Upper lobe of left lung (tissue), 6 donors: Measurements from ENCODE around the gene TDRD7. TPM values are rescaled to one million over a fixed set of nuclear protein-coding genes. Genes with fewer than 3 reads are reported as not detected.

ENCODE experiments used
- ATAC-seq, 2 donors: fragments of 200-7000 bp; cut with Tn5 transposase; one replicate each; pipeline ENCODE4 v1.9.1; 2022; ENCODE audit warnings: mild to moderate bottlenecking in 2 of 2, moderate library complexity in 2 of 2; ENCODE audit not compliant: low FRiP score in 2 of 2
- DNase-seq, 2 donors: peaks; one replicate each; pipeline ENCODE4 v3.0.0-alpha.2; 2019 to 2020
- H3K27ac ChIP-seq, 4 donors: fragments of 200-600 bp; sonication (generic); one replicate each; pipeline ENCODE4 v1.5.1; 2016 to 2019
- H3K27me3 ChIP-seq, 4 donors: fragments of 200-600 bp; sonication (generic); one replicate each; pipeline ENCODE4 v1.5.1; 2017 to 2019
- H3K36me3 ChIP-seq, 4 donors: fragments of 200-600 bp; sonication (generic); one replicate each; pipeline ENCODE4 v1.5.1; 2016 to 2019
- H3K4me1 ChIP-seq, 4 donors: fragments of 200-600 bp; sonication (generic); one replicate each; pipeline ENCODE4 v1.5.1; 2018 to 2019
- H3K4me3 ChIP-seq, 4 donors: fragments of 200-600 bp; sonication (generic); one replicate each; pipeline ENCODE4 v1.5.1; 2017 to 2019; ENCODE audit warnings: mild to moderate bottlenecking in 2 of 4, moderate library complexity in 1 of 4
- H3K9me3 ChIP-seq, 4 donors: fragments of 200-600 bp; sonication (generic); one replicate each; pipeline ENCODE4 v1.5.1; 2018 to 2019
- CTCF ChIP-seq, 6 experiments: fragments of 450-650 bp in 4 of 6; fragments of 200-600 bp in 2 of 6; sonication (generic) in 2 of 6; IDR thresholded peaks; one replicate each; pipeline ENCODE4 v1.5.1; 2016 to 2019; ENCODE audit warnings: antibody characterized with exemption in 6 of 6
- EP300 ChIP-seq, 4 donors: sonication (generic); formaldehyde crosslinking; IDR thresholded peaks; one replicate each; pipeline ENCODE4 v1.5.1; 2017; ENCODE audit warnings: antibody characterized with exemption in 4 of 4, control low read depth in 2 of 4
- POLR2A ChIP-seq, 4 donors: fragments of 450-650 bp; IDR thresholded peaks; one replicate each; pipeline ENCODE4 v1.5.1; 2016 to 2017; ENCODE audit warnings: antibody characterized with exemption in 4 of 4, mild to moderate bottlenecking in 2 of 4
- POLR2AphosphoS5 ChIP-seq, 2 donors: sonication (generic); formaldehyde crosslinking; IDR thresholded peaks; one replicate each; pipeline ENCODE4 v1.5.1; 2017; ENCODE audit warnings: antibody characterized with exemption in 2 of 2
- WGBS, 2 donors: methylation state at CpG; one replicate each; pipeline ENCODE4 v1.1.5; 2017 to 2018; 5-methylcytosine and 5-hydroxymethylcytosine counted together
- total RNA-seq, 6 donors: library from RNA; depleted of rRNA in 4 of 6; stranded (reverse); fragments of >200 nt in 4 of 6; gene quantifications; one replicate each; pipeline versions ENCODE4 v1.1.0 to v1.2.1, GENCODE V29; 2016 to 2021
- donor health status: DM: no; HTN: no; CAD: no; lungs with moderate emphysema.
- donor health status: DM: no; HTN: yes; CAD: no; lungs with severe emphysema.

The TDRD7 gene
- total RNA-seq, 6 donors from 2014 or later, result 9.0 to 21.0 (median 15.3) TPM

DNA sequence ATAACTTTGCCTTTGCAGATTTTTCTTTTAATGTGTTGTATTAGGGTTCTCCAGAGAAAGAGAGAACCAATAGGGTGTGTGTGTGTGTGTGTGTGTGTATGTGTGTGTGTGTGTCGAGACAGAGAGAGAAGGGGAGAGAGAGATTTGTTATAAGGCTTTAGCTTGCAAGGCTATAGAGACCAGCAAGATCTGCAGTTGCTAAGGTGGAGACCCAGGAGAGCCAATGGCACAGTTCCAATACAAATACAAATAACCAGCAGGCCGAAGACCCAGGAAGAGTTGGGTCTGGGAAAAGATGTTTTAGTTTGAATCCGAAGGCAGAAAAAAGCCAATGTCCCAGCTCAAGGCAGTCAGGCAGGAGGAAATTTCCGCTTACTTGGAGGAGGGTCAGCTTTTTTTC, 112.5 kb downstream of the TDRD7 start:
- 68 to 91% methylated on average over 4 of the region's 4 CpGs for WGBS, 2 donors
- no peak for DNase-seq
- TF ChIP-seq POLR2A (IDR thresholded peaks at IDR 0.05) (no peak), POLR2AphosphoS5 (IDR thresholded peaks at IDR 0.05) (no peak), CTCF (IDR thresholded peaks at IDR 0.05) (no peak), EP300 (IDR thresholded peaks at IDR 0.05) (no peak)
- Histone ChIP-seq H3K9me3 (no peaks in the 10 kb centered on the region), H3K27ac (no peak overlapping the region), H3K4me3 (no peak overlapping the region), H3K27me3 (no peaks in the 10 kb centered on the region), H3K4me1 (peaks cover 6 to 13% (median 9%) of the 10 kb centered on the region in 4 donors), H3K36me3 (peaks cover 0 to 4% (median 0%) of the 10 kb centered on the region in 4 donors)
- no peak for ATAC-seq

- 67 to 83% methylated on average over 2 of the region's 2 CpGs for WGBS, 2 donors
- Histone ChIP-seq H3K4me3 (no peak overlapping the region), H3K36me3 (peaks cover 0 to 4% (median 0%) of the 10 kb centered on the region in 4 donors), H3K27ac (no peak overlapping the region), H3K9me3 (no peaks in the 10 kb centered on the region), H3K4me1 (peaks cover 3 to 14% (median 7%) of the 10 kb centered on the region in 4 donors), H3K27me3 (no peaks in the 10 kb centered on the region)
- TF ChIP-seq POLR2AphosphoS5 (IDR thresholded peaks at IDR 0.05) (no peak), EP300 (IDR thresholded peaks at IDR 0.05) (no peak), POLR2A (IDR thresholded peaks at IDR 0.05) (no peak), CTCF (IDR thresholded peaks at IDR 0.05) (no peak)
- ATAC-seq, result no peak
- no peak for DNase-seq
Observed at GRCh38 chr9:97525451-97525850, 113.6 kb downstream of the TDRD7 start.

DNA sequence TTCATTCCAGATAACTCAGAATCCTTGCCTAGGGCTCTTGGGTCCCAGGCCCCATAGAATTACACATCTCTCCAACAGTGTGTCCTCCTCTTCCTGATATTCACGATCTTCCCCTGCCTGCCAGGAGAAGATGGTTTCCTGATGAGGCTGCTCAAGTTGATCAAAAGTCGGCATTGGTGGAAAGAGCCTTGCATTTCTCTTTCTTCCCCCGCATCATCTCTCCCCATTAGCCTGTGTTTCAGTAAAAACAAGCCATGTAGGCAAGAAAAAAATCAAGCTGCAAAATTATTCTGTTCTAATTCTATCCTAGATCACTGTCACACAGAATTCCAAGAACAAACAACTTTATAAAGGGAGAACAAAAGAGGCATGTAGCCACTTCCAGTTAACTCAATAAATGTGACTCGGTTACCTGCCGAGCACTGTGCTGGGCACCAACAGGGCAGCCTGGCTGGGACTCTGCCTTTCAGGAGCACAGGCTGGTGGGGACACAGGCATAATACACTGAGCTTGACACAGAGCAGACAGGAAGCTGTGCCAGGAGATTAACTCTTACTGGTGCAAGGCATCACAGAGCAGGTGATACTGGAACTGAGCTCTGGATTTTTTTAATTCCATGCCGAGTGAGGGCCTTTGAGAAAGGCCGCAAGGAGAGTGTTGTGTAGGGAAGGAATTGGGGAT, 115.1 kb downstream of the TDRD7 start:
- TF ChIP-seq POLR2A (IDR thresholded peaks at IDR 0.05) (no peak), POLR2AphosphoS5 (IDR thresholded peaks at IDR 0.05) (no peak), CTCF (IDR thresholded peaks at IDR 0.05) (no peak), EP300 (IDR thresholded peaks at IDR 0.05) (no peak)
- Histone ChIP-seq H3K9me3 (no peaks in the 10 kb centered on the region), H3K27me3 (no peaks in the 10 kb centered on the region), H3K27ac (peak overlapping the region in 2 of 4 donors; percentile 59 to 75), H3K4me3 (no peak overlapping the region), H3K36me3 (peaks cover 0 to 4% (median 0%) of the 10 kb centered on the region in 4 donors), H3K4me1 (peaks cover 4 to 14% (median 10%) of the 10 kb centered on the region in 4 donors)
- 87 to 93% methylated on average over 7 of the region's 7 CpGs for WGBS, 2 donors
- DNase-seq (no peak), ATAC-seq (no peak)

- Histone ChIP-seq H3K4me1 (peaks cover 4 to 15% (median 12%) of the 10 kb centered on the region in 4 donors), H3K9me3 (no peaks in the 10 kb centered on the region), H3K27me3 (no peaks in the 10 kb centered on the region), H3K36me3 (peaks cover 0 to 4% (median 0%) of the 10 kb centered on the region in 4 donors), H3K27ac (peak overlapping the region; percentile 52 to 75 (median 62)), H3K4me3 (no peak overlapping the region)
- DNase-seq (peak in 1 of 2 donors; percentile 38), ATAC-seq (no peak)
- whole genome bisulfite sequencing, 2 donors, result 82 to 90% methylated on average over 13 to 18 of the region's 18 CpGs
- TF ChIP-seq CTCF (IDR thresholded peaks at IDR 0.05) (no peak), POLR2A (IDR thresholded peaks at IDR 0.05) (no peak), POLR2AphosphoS5 (IDR thresholded peaks at IDR 0.05) (no peak), EP300 (IDR thresholded peaks at IDR 0.05) (no peak)
Observed at GRCh38 chr9:97527626-97528528, 116.0 kb downstream of the TDRD7 start.
